ENCODE measurements around the gene GHITM.

Gene GHITM

GRCh38 chr10:84201682-84202081 is 62.4 kb downstream of the GHITM start:
- no peak for DNase-seq

GRCh38 chr10:84202349-84202748 is 63.0 kb downstream of the GHITM start:
- DNase-seq = no peak
